GM18909 (cell line): Measurements from ENCODE around the gene CDH15.
"Not testable (repeated sequence)": the region's sequence is repeated elsewhere in the genome, so short reads cannot be mapped to it uniquely, and the experiment has no call there.

ENCODE experiments used
- ATAC-seq: cut with Tn5 transposase; IDR thresholded peaks from one replicate; pipeline ENCODE4 v1.9.1; 2021; ENCODE audit warnings: mild to moderate bottlenecking; ENCODE audit not compliant: unreplicated experiment, poor library complexity

CDH15 gene

GRCh38 chr16:89184677-89184932, 13.1 kb downstream of the CDH15 start:
- ATAC-seq = no peak

- no peak for ATAC-seq
Observed at GRCh38 chr16:89184933-89185794, 13.6 kb downstream of the CDH15 start.

- ATAC-seq = not testable (repeated sequence)
Observed at GRCh38 chr16:89185887-89186592, 14.5 kb downstream of the CDH15 start.

- ATAC-seq = not testable (repeated sequence)
Observed at GRCh38 chr16:89186593-89187031, 15.1 kb downstream of the CDH15 start.

- ATAC-seq = no peak
Observed at GRCh38 chr16:89187032-89187769, 15.7 kb downstream of the CDH15 start.

DNA sequence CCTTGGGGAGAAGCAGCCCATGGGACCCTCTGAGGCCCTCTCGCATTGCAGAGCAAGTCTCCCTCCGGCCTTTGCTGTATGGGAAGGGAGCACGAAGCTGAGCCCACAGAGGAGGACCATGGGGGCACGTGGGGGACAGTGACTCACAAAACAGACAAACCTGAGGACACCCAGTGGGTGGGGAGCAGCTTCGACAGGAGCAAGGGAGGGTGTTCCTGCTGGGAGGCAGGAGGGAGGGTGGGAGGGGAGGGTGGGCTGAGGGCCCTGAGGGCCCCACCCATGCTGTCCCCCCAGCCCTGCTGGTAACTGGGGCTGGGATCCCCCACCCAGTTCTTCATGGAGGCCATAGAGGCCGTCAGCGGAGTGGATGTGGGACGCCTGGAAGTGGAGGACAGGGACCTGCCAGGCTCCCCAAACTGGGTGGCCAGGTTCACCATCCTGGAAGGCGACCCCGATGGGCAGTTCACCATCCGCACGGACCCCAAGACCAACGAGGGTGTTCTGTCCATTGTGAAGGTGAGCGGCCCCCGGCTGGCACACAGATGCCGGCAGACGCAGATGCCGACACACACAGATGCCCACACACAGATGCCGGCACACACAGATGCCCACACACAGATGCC, 16.3 kb downstream of the CDH15 start:
- no peak for ATAC-seq

GRCh38 chr16:89188471-89189357, 17.2 kb downstream of the CDH15 start:
- not testable (repeated sequence) for ATAC-seq

GRCh38 chr16:89189358-89190025, 17.9 kb downstream of the CDH15 start:
- no peak for ATAC-seq

GRCh38 chr16:89190150-89190958, 18.8 kb downstream of the CDH15 start:
- no peak for ATAC-seq

GRCh38 chr16:89191033-89191900, 19.7 kb downstream of the CDH15 start:
- ATAC-seq = no peak

DNA sequence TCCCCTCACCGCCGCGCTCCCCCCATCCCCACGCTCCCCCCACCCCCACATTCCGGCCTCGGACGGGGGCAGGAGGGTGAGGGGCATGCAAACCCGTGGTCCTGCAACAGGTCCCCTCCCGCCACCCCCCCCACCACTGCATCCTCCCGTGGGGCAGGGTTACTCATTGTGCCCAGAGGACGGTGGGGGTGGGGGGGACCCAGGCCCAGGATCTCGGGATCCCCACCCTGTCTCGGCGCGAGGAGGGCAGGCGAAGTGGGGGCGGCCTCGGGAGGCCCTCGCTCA, 20.3 kb downstream of the CDH15 start:
- no peak for ATAC-seq

DNA sequence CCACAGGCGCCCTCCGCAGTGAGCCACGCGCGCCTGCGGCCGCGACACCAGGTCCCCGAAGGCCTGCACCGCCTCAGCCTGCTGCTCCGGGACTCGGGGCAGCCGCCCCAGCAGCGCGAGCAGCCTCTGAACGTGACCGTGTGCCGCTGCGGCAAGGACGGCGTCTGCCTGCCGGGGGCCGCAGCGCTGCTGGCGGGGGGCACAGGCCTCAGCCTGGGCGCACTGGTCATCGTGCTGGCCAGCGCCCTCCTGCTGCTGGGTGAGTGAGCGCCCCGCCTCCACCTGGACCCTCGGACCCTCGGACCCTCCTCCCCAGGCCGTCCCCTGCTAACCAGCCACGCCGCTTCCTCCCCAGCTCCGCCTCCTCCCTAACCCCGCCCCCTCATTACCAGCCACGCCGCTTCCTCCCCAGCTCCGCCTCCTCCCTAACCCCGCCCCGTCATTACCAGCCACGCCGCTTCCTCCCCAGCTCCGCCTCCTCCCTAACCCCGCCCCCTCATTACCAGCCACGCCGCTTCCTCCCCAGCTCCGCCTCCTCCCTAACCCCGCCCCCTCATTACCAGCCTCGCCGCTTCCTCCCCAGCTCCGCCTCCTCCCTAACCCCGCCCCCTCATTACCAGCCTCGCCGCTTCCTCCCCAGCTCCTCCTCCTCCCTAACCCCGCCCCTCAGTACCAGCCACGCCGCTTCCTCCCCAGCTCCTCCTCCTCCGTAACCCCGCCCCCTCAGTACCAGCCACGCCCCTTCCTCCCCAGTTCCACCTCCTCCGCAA, 20.8 kb downstream of the CDH15 start:
- ATAC-seq = not testable (repeated sequence)

GRCh38 chr16:89192956-89193575, 21.5 kb downstream of the CDH15 start:
- ATAC-seq = no peak

GRCh38 chr16:89193576-89194293, 22.2 kb downstream of the CDH15 start:
- ATAC-seq = no peak

DNA sequence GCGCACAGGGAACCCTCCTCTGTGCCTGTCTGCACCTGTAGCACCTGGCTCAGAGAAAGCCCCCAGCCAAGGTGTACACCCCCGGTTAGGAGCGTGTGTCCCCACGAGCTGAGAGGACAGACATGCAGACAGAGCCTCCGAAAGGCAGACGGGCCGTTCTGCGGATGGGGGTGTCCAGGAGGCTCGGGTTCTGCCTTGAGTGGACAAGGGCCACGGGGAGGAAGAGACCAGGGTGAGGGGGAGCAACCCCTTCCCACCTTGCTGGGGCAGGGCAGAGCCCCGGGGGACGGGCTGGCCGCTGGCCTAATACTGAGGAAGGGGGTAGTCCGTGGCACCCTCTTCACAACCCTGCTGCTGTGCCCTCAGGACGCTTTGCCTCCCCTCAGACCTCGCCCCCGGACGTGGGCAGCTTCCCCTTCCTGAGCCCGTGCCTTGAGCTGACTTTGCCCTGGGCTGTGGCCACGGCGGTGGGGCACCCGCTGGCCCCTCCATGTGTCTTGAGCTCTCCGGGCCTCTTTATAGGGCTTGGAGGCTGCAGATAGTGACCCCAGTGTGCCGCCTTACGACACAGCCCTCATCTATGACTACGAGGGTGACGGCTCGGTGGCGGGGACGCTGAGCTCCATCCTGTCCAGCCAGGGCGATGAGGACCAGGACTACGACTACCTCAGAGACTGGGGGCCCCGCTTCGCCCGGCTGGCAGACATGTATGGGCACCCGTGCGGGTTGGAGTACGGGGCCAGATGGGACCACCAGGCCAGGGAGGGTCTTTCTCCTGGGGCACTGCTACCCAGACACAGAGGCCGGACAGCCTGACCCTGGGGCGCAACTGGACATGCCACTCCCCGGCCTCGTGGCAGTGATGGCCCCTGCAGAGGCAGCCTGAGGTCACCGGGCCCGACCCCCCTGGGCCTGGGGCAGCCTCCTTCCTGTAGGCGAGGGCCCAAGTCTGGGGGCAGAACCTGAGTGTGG, 23.1 kb downstream of the CDH15 start:
- no peak for ATAC-seq
